Transverse colon (tissue), 4 donors: ENCODE measurements around the gene PPM1A. TPM values are rescaled to one million over a fixed set of nuclear protein-coding genes. Genes with fewer than 3 reads are reported as not detected.

ENCODE experiments used
- DNase-seq: peaks from one replicate; pipeline ENCODE4 v3.0.0-alpha.2; 2019
- H3K27ac ChIP-seq, 4 donors: fragments of 200-600 bp; sonication (generic); 2 replicates each; pipeline ENCODE4 v1.5.1; 2016 to 2018; ENCODE audit warnings: inconsistent platforms in 4 of 4
- H3K27me3 ChIP-seq: fragments of 200-600 bp; sonication (generic); 2 replicates; pipeline ENCODE4 v1.5.1; 2017; ENCODE audit warnings: inconsistent platforms
- H3K36me3 ChIP-seq, 4 donors: fragments of 200-600 bp; sonication (generic); 2 replicates each; pipeline ENCODE4 v1.5.1; 2017 to 2019; ENCODE audit warnings: inconsistent platforms in 4 of 4
- H3K4me1 ChIP-seq, 4 donors: fragments of 200-600 bp; sonication (generic); 2 replicates each; pipeline ENCODE4 v1.5.1; 2017 to 2020; ENCODE audit warnings: inconsistent platforms in 4 of 4
- H3K4me3 ChIP-seq, 4 donors: fragments of 200-600 bp; sonication (generic); 1 replicate in 1 of 4; 2 replicates in 3 of 4; pipeline versions ENCODE4 v1.5.1 to v1.6.1; 2017 to 2019; ENCODE audit warnings: inconsistent platforms in 4 of 4
- H3K9me3 ChIP-seq, 2 donors: fragments of 200-600 bp; sonication (generic); 2 replicates each; pipeline ENCODE4 v1.5.1; 2017 to 2019; ENCODE audit warnings: inconsistent platforms in 2 of 2
- EP300 ChIP-seq: sonication (generic); formaldehyde crosslinking; IDR thresholded peaks from one replicate; pipeline ENCODE4 v1.6.1; 2017; ENCODE audit warnings: antibody characterized with exemption, low read depth
- POLR2A ChIP-seq: fragments of 450-650 bp; IDR thresholded peaks from one replicate; pipeline ENCODE4 v1.6.1; 2016; ENCODE audit warnings: antibody characterized with exemption, mild to moderate bottlenecking, moderate library complexity
- POLR2AphosphoS5 ChIP-seq, 3 donors: sonication (generic); formaldehyde crosslinking; IDR thresholded peaks; one replicate each; pipeline ENCODE4 v1.6.1; 2016; ENCODE audit warnings: antibody characterized with exemption in 3 of 3
- WGBS, 2 donors: methylation state at CpG; one replicate each; pipeline ENCODE4 v1.1.5; 2018; ENCODE audit warnings: low coverage in 1 of 2; 5-methylcytosine and 5-hydroxymethylcytosine counted together
- in situ Hi-C, 4 donors: fragments of 200-750 bp; cut with MboI; loops; one replicate each; pipeline versions ENCODE4 v1.15.0 to v1.15.1; 2017; ENCODE audit warnings: low sequenced_read_pairs in 3 of 4, low pct_ligation_motif_present in 1 of 4, low pct_unique_long_range_greater_than_20kb in 1 of 4
- intact Hi-C: fragments of 100-400 bp; cut with DNase I; formaldehyde crosslinking; loops from one replicate; pipeline ENCODE4 v1.15.1; 2023; ENCODE audit warnings: low total_unique reads
- total RNA-seq, 4 donors: library from RNA; depleted of rRNA; stranded (reverse); fragments of >200 nt; gene quantifications; one replicate each; pipeline ENCODE4 v1.1.0, GENCODE V29; 2016
- TF ChIP-seq, protein P1 (sequence below), 5 experiments: fragments of 200-600 bp in 3 of 5; fragments of 450-650 bp in 2 of 5; sonication (generic) in 3 of 5; IDR thresholded peaks; 1 replicate in 2 of 5; 2 replicates in 3 of 5; pipeline ENCODE4 v1.5.1; 2016 to 2017; ENCODE audit warnings: antibody characterized with exemption in 5 of 5, inconsistent platforms in 3 of 5, mild to moderate bottlenecking in 2 of 5, moderate library complexity in 1 of 5

Gene PPM1A
- total RNA-seq, 4 donors from 2014 or later: 64.0 to 146 (median 93.2) TPM

DNA sequence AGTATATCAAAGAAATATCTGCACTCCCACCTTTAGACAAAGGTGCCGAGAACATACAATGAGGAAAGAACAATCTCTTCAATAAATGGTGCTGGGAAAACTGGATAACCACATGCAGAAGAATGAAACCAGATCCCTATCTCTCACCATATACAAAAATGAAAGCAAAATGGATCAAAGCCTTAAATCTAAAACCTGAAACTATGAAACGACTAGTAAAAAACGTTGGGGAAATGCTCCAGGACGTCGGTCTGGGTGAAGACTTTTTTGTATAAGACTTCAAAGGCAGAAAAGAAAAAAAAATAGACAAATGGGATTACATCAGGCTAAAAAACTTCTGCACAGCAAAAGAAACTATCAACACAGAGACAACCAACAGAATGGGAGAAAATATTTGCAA is 83.8 kb downstream of the PPM1A start:
- Histone ChIP-seq H3K27me3 (peaks cover 9% of the 10 kb centered on the region), H3K9me3 (no peaks in the 10 kb centered on the region), H3K27ac (no peak overlapping the region), H3K36me3 (no peaks in the 10 kb centered on the region), H3K4me3 (no peak overlapping the region), H3K4me1 (peaks cover 3 to 18% (median 6%) of the 10 kb centered on the region in 4 donors)
- no peak for DNase-seq
- in situ Hi-C loops (loop anchor here in 2 of 4 donors (25.0 kb wide), 1 partner anchor 929 kb away; no protein-coding TSS in a partner anchor), intact Hi-C loops (no loop called here)
- TF ChIP-seq EP300 (no peak), POLR2A (no peak), POLR2AphosphoS5 (IDR thresholded peaks at IDR 0.05) (no peak)
- TF ChIP-seq, protein P1, sequence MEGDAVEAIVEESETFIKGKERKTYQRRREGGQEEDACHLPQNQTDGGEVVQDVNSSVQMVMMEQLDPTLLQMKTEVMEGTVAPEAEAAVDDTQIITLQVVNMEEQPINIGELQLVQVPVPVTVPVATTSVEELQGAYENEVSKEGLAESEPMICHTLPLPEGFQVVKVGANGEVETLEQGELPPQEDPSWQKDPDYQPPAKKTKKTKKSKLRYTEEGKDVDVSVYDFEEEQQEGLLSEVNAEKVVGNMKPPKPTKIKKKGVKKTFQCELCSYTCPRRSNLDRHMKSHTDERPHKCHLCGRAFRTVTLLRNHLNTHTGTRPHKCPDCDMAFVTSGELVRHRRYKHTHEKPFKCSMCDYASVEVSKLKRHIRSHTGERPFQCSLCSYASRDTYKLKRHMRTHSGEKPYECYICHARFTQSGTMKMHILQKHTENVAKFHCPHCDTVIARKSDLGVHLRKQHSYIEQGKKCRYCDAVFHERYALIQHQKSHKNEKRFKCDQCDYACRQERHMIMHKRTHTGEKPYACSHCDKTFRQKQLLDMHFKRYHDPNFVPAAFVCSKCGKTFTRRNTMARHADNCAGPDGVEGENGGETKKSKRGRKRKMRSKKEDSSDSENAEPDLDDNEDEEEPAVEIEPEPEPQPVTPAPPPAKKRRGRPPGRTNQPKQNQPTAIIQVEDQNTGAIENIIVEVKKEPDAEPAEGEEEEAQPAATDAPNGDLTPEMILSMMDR (IDR thresholded peaks at IDR 0.05): no peak
- WGBS, 2 donors: 34 to 46% methylated on average over 5 of the region's 5 CpGs

DNA sequence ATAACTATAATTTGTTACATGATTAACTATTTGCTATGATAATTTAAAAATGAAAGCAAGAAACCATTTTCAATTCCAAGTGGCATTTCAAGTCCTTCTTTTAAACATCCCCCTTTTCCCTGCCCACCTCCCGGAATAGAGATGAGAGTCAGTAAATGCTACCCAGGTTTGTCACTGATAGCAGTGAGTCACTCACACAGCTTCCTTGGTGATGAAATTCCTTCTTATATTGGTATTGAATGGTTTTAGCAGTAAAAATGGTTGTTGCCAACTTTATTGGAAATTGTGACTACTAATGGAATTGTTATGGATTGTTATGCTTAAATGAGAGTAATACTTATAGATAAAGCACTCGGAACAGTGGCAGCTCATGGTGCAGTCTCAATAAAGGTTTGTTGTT is 90.5 kb downstream of the PPM1A start:
- no peak for DNase-seq
- TF ChIP-seq POLR2AphosphoS5 (IDR thresholded peaks at IDR 0.05) (no peak), EP300 (no peak), POLR2A (no peak)
- TF ChIP-seq, protein P1 (IDR thresholded peaks at IDR 0.05): no peak
- Histone ChIP-seq H3K27me3 (no peaks in the 10 kb centered on the region), H3K4me1 (no peaks in the 10 kb centered on the region), H3K4me3 (no peak overlapping the region), H3K36me3 (no peaks in the 10 kb centered on the region), H3K27ac (no peak overlapping the region), H3K9me3 (no peaks in the 10 kb centered on the region)
- intact Hi-C loops (no loop called here), in situ Hi-C loops (loop anchor here in 2 of 4 donors (25.0 kb wide), 1 partner anchor 923 kb away; no protein-coding TSS in a partner anchor)
- 85 to 93% methylated on average over 2 of the region's 2 CpGs for whole genome bisulfite sequencing, 2 donors

DNA sequence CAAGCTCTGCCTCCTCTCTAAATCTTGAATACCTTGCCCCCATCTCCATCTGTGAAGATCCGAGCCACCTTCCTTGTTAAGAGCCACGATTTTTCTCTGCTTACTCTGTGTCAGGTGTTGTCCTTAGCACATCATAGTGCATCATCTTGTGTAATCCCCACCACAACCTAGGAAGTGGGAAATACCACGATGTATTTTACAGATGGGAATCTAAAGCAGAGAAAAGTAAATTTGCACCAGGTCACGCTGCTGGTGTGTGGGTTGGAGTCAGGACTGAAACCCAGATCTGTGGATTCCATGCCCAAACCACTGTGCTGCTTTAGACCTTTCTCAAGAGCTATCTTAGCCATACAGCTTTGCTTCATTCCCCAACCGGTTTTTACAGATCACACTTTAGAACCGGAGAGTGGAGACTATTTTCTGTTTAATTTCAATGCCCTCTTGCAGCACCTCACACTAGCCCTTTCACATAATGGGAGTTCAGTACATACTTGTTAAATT is 94.6 kb downstream of the PPM1A start:
- DNase-seq: no peak
- no peaks in the 10 kb centered on the region for H3K36me3 ChIP-seq
- WGBS, 2 donors: 72 to 86% methylated on average over 4 to 6 of the region's 6 CpGs
- H3K27me3 ChIP-seq: no peaks in the 10 kb centered on the region
- no peak for TF ChIP-seq POLR2AphosphoS5 (IDR thresholded peaks at IDR 0.05)
- no peak for TF ChIP-seq POLR2A
- TF ChIP-seq EP300: no peak
- TF ChIP-seq, protein P1 (IDR thresholded peaks at IDR 0.05): no peak
- H3K27ac ChIP-seq: no peak overlapping the region
- intact Hi-C loops (no loop called here), in situ Hi-C loops (loop anchor here in 2 of 4 donors (10.0 to 25.0 kb wide), 2 partner anchors 211 to 919 kb away; no protein-coding TSS in a partner anchor)
- H3K4me1 ChIP-seq: no peaks in the 10 kb centered on the region
- H3K9me3 ChIP-seq: no peaks in the 10 kb centered on the region
- no peak overlapping the region for H3K4me3 ChIP-seq

DNA sequence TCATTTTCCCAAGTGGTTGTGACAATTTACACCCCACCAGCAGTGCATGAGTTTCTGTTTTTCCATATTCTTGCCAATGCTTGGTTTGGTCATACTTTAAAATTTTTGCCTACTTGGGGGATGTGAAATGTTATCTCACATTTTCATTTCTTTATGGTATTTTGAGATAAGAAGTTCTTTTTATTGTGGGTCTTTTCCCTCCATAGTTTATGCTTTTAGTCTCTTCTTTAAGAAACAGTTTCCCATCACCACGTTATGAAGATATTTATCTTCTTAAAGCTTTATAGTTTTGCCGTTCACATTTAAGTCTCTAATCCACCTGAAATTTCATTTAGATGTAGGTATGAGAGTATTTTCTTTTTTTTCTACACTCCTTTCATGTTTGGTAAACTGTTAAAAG is 95.7 kb downstream of the PPM1A start:
- in situ Hi-C loops: loop anchor here in 2 of 4 donors (10.0 to 25.0 kb wide), 2 partner anchors 210 to 918 kb away; no protein-coding TSS in a partner anchor

More for the DNA sequence above, 95.7 kb downstream of the PPM1A start:
- no peak for DNase-seq
- no peaks in the 10 kb centered on the region for H3K27me3 ChIP-seq
- H3K27ac ChIP-seq: no peak overlapping the region
- no peaks in the 10 kb centered on the region for H3K36me3 ChIP-seq
- H3K4me3 ChIP-seq: no peak overlapping the region
- no peak for TF ChIP-seq EP300
- TF ChIP-seq, protein P1 (IDR thresholded peaks at IDR 0.05): no peak
- no peak for TF ChIP-seq POLR2AphosphoS5 (IDR thresholded peaks at IDR 0.05)
- no peak for TF ChIP-seq POLR2A
- H3K4me1 ChIP-seq: no peaks in the 10 kb centered on the region
- no peaks in the 10 kb centered on the region for H3K9me3 ChIP-seq
- WGBS, 2 donors: 54 to 57% methylated on average over 2 of the region's 2 CpGs
- intact Hi-C loops: no loop called here
